Measurements from ENCODE around the gene MFSD11. TPM values are rescaled to one million over a fixed set of nuclear protein-coding genes. Genes with fewer than 3 reads are reported as not detected.

MFSD11 gene
- total and polyA plus RNA-seq, 2 of the 8 experiments (the other 6 are each of a cell fraction or from before 2014, with no cell fraction given) = 17.7 to 19.8 TPM

GRCh38 chr17:76716146-76716838 is 21.6 kb upstream of the MFSD11 start (continued):
- no peak for TF ChIP-seq RXRA (IDR thresholded peaks at IDR 0.05; ENCODE audit: insufficient read depth, low read depth, low read length)
- no peak for TF ChIP-seq EP300 (IDR thresholded peaks at IDR 0.05; ENCODE audit: borderline replicate concordance in 1 of 2, low read depth in 2 of 2, low read length in 2 of 2)
- no peak for TF ChIP-seq TCF12 (IDR thresholded peaks at IDR 0.05; ENCODE audit: low read depth, low read length)
